Measurements from ENCODE around the gene FOXJ3.

GRCh38 chr1:42340901-42341300, 5.9 kb upstream of the FOXJ3 start:
- no peak for TF ChIP-seq CTCF (IDR thresholded peaks at IDR 0.05)
- no peak for TF ChIP-seq RAD21 (IDR thresholded peaks at IDR 0.05; ENCODE audit: low read length)
- no peak for TF ChIP-seq EP300 (IDR thresholded peaks at IDR 0.05; ENCODE audit: borderline replicate concordance in 1 of 2, low read depth in 1 of 2, low read length in 1 of 2)
- no peak for TF ChIP-seq SIN3A (IDR thresholded peaks at IDR 0.05; ENCODE audit: borderline replicate concordance, low read depth, low read length)
- TF ChIP-seq FOXM1 (IDR thresholded peaks at IDR 0.05; ENCODE audit: low read depth) = no peak
- no peak for TF ChIP-seq POLR2AphosphoS5 (IDR thresholded peaks at IDR 0.05; ENCODE audit: low read depth, low read length)
- TF ChIP-seq TAF1 (IDR thresholded peaks at IDR 0.05; ENCODE audit: borderline replicate concordance, low read depth, low read length) = no peak
- no peak for TF ChIP-seq RFX5 (IDR thresholded peaks at IDR 0.05; ENCODE audit: low read length)
- no peak for TF ChIP-seq GABPA (IDR thresholded peaks at IDR 0.05; ENCODE audit: low read depth)
- no peak for TF ChIP-seq YY1 (IDR thresholded peaks at IDR 0.05; ENCODE audit: low read depth)
- no peak for TF ChIP-seq USF2 (IDR thresholded peaks at IDR 0.05; ENCODE audit: borderline replicate concordance, low read depth, low read length)
- no peak for TF ChIP-seq MXI1 (IDR thresholded peaks at IDR 0.05; ENCODE audit: low read depth, low read length)
- no peak for TF ChIP-seq REST (IDR thresholded peaks at IDR 0.05; ENCODE audit: low read depth, low read length)
